ENCODE measurements around the gene TSPAN33.

TSPAN33 gene

GRCh38 chr7:129169171-129169671, 24.7 kb downstream of the TSPAN33 start:
- no peak for TF ChIP-seq CTCF (IDR thresholded peaks at IDR 0.05)

GRCh38 chr7:129169686-129170440, 25.4 kb downstream of the TSPAN33 start:
- no peak for TF ChIP-seq CTCF (IDR thresholded peaks at IDR 0.05)

- no peak for TF ChIP-seq CTCF (IDR thresholded peaks at IDR 0.05)
Observed at GRCh38 chr7:129170441-129171021, 26.0 kb downstream of the TSPAN33 start.

GRCh38 chr7:129176916-129177710, 32.6 kb downstream of the TSPAN33 start:
- no peak for TF ChIP-seq CTCF (IDR thresholded peaks at IDR 0.05)

- no peak for TF ChIP-seq CTCF (IDR thresholded peaks at IDR 0.05)
Observed at GRCh38 chr7:129184981-129185670, 40.6 kb downstream of the TSPAN33 start.

- TF ChIP-seq CTCF (IDR thresholded peaks at IDR 0.05) = no peak
Observed at GRCh38 chr7:129186749-129187260, 42.3 kb downstream of the TSPAN33 start.
